ENCODE measurements around the gene NUDT3.
"Not testable (repeated sequence)": the region's sequence is repeated elsewhere in the genome, so short reads cannot be mapped to it uniquely, and the experiment has no call there.

The NUDT3 gene

DNA sequence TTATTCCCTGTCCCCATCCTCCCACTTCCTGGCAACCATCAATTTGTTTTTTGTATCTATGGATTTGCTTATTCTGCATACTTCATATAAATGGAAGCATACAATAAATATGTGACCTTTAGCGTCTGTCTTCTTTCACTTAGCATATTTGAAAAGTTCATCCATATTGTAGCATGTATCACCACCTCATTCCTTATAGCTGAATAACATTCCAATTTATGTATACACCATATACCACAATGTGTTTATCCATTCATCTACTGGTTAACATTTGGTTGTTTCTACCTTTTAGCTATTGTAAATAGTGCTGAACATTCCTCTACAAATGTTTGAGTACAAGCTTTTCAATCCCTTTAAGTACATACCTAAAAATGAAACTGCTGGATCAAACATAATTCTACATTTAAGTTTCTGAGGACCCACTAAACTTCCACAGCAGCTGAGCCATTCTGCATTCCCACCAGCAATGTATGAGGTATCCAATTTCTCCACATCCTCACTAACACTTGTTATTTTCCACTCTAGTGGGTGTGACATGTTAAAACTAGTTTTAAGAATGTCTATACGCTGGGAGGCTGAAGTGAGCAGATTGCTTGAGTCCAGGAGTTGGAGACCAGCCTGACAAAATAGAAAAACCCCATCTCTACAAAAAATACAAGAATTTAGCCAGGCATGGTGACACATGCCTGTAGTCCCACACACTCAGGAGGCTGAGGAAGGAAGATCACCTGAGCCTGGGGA lies 32.9 kb downstream of the NUDT3 start:
- Histone ChIP-seq H4K20me1 (peaks cover 69 to 100% (median 98%) of the 10 kb centered on the region in 11 experiments), H3K9ac (peak overlapping the region in 1 of 11 experiments; percentile 38; a peak in 1 of 22 replicates), H3K27ac (no peak overlapping the region), H3K27me3 (no peaks in the 10 kb centered on the region), H3K9me3 (replicated peaks in 1 of 11) (no peaks in the 10 kb centered on the region), H3K4me1 (peaks cover 13 to 65% (median 27%) of the 10 kb centered on the region in 10 experiments), H3K4me2 (peak overlapping the region in 2 of 11 experiments; percentile 27 to 46; a peak in 3 of 22 replicates), H3K36me3 (peaks cover 0 to 21% (median 6%) of the 10 kb centered on the region in 11 experiments; a peak in 13 of 22 replicates), H3K4me3 (no peak overlapping the region)
- no peak for TF ChIP-seq Cebpa-rat (IDR thresholded peaks at IDR 0.05)

DNA sequence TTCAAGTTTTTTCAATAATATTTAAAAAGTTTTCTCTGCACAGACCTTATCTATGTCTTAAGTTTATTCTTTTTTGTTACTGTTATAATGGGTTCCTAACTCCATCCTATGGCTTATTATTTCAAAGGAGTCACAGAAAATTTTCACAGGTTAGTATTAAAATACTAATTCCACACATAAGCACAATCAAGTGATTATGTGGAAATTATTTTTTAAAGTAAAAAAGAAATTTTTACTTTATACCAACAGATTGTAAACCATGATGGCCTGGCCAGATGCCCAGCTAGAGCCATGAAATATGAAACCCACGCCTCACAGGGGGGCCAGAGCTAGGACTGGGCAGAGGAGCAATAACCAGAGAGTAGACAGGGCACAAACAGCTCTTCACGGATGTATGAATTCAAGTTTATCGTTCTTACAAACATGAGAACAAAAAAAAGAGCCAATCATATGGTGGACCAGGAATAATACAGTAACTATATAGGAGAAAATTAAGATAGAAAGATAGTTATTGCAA lies 34.0 kb downstream of the NUDT3 start:
- no peak overlapping the region for H3K4me2 ChIP-seq
- no peak for TF ChIP-seq Cebpa-rat (IDR thresholded peaks at IDR 0.05)

DNA sequence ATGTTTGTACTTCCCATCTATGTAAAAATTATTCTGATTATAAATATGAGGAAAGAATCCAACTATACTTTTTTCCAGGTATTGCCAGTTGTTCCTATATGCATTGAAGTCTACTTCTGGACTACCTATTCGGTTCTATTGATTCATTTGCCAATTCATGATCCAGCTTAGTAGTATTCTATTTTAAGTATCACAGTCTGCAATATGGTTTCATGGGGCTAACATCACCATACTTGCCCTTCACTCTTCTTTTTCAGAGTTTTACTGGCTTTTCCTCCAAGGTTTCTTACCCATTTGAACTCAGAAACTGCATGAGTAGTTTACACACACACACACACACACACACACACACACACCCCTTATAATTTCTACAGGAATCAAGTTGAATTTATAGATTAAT lies 34.5 kb downstream of the NUDT3 start:
- Histone ChIP-seq H3K4me3 (no peak overlapping the region), H3K9ac (no peak overlapping the region), H3K4me1 (peaks cover 5 to 60% (median 31%) of the 10 kb centered on the region in 10 experiments), H3K4me2 (no peak overlapping the region), H4K20me1 (peaks cover 67 to 100% (median 98%) of the 10 kb centered on the region in 11 experiments), H3K36me3 (peaks cover 3 to 17% (median 6%) of the 10 kb centered on the region in 11 experiments; a peak in 14 of 22 replicates), H3K27me3 (no peaks in the 10 kb centered on the region), H3K9me3 (replicated peaks in 1 of 11) (no peaks in the 10 kb centered on the region), H3K27ac (no peak overlapping the region)
- TF ChIP-seq Cebpa-rat (IDR thresholded peaks at IDR 0.05) = no peak

More for the DNA sequence above, 34.0 kb downstream of the NUDT3 start:
- Histone ChIP-seq H3K4me1 (peaks cover 10 to 60% (median 29%) of the 10 kb centered on the region in 10 experiments), H3K27ac (no peak overlapping the region), H3K36me3 (peaks cover 3 to 21% (median 6%) of the 10 kb centered on the region in 11 experiments; a peak in 14 of 22 replicates), H3K4me3 (no peak overlapping the region), H3K9me3 (replicated peaks in 1 of 11) (no peaks in the 10 kb centered on the region), H4K20me1 (peaks cover 69 to 100% (median 98%) of the 10 kb centered on the region in 11 experiments), H3K27me3 (no peaks in the 10 kb centered on the region), H3K9ac (no peak overlapping the region)

DNA sequence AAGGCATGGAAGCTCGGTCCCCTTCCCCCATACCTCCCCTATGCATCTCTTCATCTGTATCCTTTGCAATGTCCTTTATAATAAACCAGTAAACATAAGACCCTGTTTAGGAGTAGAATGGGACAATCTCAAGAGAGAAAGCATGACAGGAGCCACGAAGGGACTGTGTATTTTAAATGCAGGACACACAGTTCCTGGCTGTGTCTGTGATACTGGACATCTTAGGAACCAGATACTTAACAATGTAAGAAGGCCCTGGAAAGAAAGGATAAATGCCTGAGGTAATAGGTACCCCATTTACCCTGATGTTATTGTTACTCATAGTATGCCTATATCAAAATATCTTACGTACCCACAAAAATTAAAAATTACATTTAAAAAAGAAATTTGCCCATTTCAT lies 36.6 kb downstream of the NUDT3 start:
- Histone ChIP-seq H3K4me1 (peaks cover 13 to 62% (median 47%) of the 10 kb centered on the region in 10 experiments), H3K27me3 (no peaks in the 10 kb centered on the region), H3K9me3 (replicated peaks in 1 of 11) (no peaks in the 10 kb centered on the region), H3K27ac (no peak overlapping the region), H3K4me2 (peak overlapping the region in 8 of 11 experiments; percentile 12 to 56 (median 37); a peak in 10 of 22 replicates), H4K20me1 (peaks cover 64 to 100% (median 98%) of the 10 kb centered on the region in 11 experiments), H3K9ac (no peak overlapping the region), H3K36me3 (peaks cover 4 to 20% (median 10%) of the 10 kb centered on the region in 11 experiments; a peak in 15 of 22 replicates), H3K4me3 (no peak overlapping the region)
- TF ChIP-seq Cebpa-rat (IDR thresholded peaks at IDR 0.05) = no peak

DNA sequence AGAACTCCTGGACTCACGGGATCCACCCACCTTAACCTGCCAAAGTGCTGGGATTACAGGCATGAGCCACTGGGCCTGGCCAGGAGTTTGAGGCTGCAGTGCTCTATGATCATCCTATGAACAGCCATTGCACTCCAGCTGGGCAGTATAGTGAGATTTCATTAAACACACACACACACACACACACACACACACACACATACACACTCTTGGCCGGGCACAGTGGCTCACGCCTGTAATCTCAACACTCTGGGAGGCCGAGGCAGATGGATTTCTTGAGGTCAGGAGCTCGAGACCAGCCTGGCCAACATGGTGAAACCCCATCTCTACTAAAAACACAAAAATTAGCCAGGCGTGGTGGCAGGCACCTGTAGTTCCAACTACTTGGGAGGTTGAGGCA lies 38.2 kb downstream of the NUDT3 start:
- not testable (repeated sequence) for H3K27me3 ChIP-seq; H3K9ac ChIP-seq; H3K9me3 ChIP-seq (replicated peaks in 1 of 11); H3K27ac ChIP-seq; H3K4me3 ChIP-seq
- Histone ChIP-seq H3K4me1 (peaks cover 13 to 70% (median 50%) of the 10 kb centered on the region in 10 experiments), H3K36me3 (peaks cover 4 to 26% (median 15%) of the 10 kb centered on the region in 11 experiments; a peak in 15 of 22 replicates), H4K20me1 (peaks cover 63 to 100% (median 98%) of the 10 kb centered on the region in 11 experiments), H3K4me2 (0 out of 22 replicates have a peak overlapping the region, but pooled peaks of 1 of the 11 experiments have one; percentile 20)

DNA sequence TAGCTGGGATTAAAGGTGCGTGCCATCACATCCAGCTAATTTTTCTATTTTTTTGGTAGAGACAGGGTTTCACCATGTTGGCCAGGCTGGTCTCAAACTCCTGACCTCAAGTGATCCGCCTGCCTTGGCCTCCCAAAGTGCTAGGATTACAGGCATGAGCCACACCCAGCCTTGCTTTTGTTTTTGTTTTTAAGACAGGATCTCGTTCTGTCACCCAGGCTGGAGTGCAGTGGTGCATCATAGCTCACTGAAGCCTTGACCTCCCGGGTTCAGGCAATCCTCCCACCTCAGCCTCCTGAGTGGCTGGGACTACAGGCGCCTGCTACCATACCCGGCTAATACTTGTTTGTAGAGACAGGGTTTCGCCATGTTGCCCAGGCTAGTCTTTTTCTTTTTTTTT lies 38.9 kb downstream of the NUDT3 start:
- H3K4me3 ChIP-seq; H3K9me3 ChIP-seq (replicated peaks in 1 of 11); H3K9ac ChIP-seq; H3K27me3 ChIP-seq; H3K27ac ChIP-seq: not testable (repeated sequence)
- H4K20me1 ChIP-seq = peaks cover 64 to 100% (median 98%) of the 10 kb centered on the region in 11 experiments; a peak in 21 of 22 replicates
- H3K4me2 ChIP-seq = peak overlapping the region in 5 of 11 experiments; percentile 5 to 20 (median 10); a peak in 3 of 22 replicates
- peaks cover 4 to 27% (median 16%) of the 10 kb centered on the region in 11 experiments; a peak in 15 of 22 replicates for H3K36me3 ChIP-seq
- H3K4me1 ChIP-seq = peaks cover 13 to 69% (median 50%) of the 10 kb centered on the region in 10 experiments

DNA sequence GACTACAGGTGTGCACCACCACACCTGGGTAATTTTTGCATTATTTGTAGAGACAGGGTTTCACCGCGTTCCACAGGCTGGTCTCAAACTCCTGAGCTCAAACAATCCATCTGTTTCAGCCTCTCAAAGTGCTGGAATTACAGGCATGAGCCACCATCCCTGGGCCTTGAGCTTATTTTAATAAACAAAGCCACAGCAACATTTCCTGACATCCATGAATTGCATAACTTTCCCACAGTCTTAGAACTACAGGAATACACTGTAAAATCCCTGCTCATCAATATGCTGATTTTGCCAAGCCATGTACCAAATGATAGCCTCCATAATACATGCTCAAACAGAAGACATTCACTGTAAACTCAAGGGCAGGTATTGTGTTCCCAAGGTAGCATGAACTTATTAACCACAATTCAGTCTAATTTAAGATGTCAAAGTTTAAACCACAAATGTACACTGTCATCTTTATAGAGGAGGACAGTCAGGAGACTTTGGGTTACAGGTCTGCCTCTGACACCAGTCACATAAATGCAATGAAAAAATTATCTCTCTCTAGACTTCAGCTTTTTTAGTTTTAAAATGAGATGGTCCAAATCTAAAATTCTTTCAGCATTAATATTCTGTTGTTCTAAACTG lies 40.0 kb downstream of the NUDT3 start:
- Histone ChIP-seq H3K9me3 (replicated peaks in 1 of 11) (peaks cover 0 to 4% (median 0%) of the 10 kb centered on the region in 11 experiments; a peak in 1 of 22 replicates), H4K20me1 (peaks cover 70 to 100% (median 98%) of the 10 kb centered on the region in 11 experiments; a peak in 21 of 22 replicates), H3K27ac (no peak overlapping the region), H3K9ac (no peak overlapping the region), H3K4me2 (peak overlapping the region in 8 of 11 experiments; percentile 2 to 79 (median 48); a peak in 14 of 22 replicates), H3K27me3 (no peaks in the 10 kb centered on the region), H3K4me3 (no peak overlapping the region), H3K36me3 (peaks cover 4 to 26% (median 15%) of the 10 kb centered on the region in 11 experiments; a peak in 16 of 22 replicates), H3K4me1 (peaks cover 14 to 72% (median 56%) of the 10 kb centered on the region in 10 experiments)
- TF ChIP-seq Cebpa-rat (IDR thresholded peaks at IDR 0.05) = no peak

DNA sequence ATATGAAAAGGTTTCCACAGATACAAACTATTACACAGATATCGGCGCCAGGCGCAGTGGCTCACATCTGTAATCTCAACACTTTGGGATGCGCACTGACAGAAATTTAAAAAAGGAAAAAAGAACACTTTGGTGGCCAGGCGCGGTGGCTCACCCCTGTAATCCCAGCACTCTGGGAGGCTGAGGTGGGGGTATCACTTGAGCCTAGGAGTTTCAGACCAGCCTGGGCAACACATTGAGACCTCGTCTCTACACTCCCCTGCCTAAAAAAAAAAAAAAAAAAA lies 41.6 kb downstream of the NUDT3 start:
- peaks cover 63 to 100% (median 93%) of the 10 kb centered on the region in 11 experiments; a peak in 21 of 22 replicates for H4K20me1 ChIP-seq
- H3K4me1 ChIP-seq = peaks cover 25 to 74% (median 57%) of the 10 kb centered on the region in 10 experiments
- H3K9ac ChIP-seq = peak overlapping the region in 2 of 11 experiments; percentile 28 to 37; a peak in 1 of 22 replicates
- H3K9me3 ChIP-seq (replicated peaks in 1 of 11) = peaks cover 0 to 4% (median 0%) of the 10 kb centered on the region in 11 experiments; a peak in 3 of 22 replicates
- H3K27ac ChIP-seq = peak overlapping the region in 6 of 11 experiments; percentile 2 to 55 (median 32); a peak in 7 of 22 replicates
- no peaks in the 10 kb centered on the region for H3K27me3 ChIP-seq
- peaks cover 0 to 21% (median 11%) of the 10 kb centered on the region in 11 experiments; a peak in 11 of 22 replicates for H3K36me3 ChIP-seq
- H3K4me3 ChIP-seq = no peak overlapping the region
- TF ChIP-seq Cebpa-rat (IDR thresholded peaks at IDR 0.05) = no peak
- H3K4me2 ChIP-seq = peak overlapping the region in 4 of 11 experiments; percentile 26 to 72 (median 55); a peak in 9 of 22 replicates
